Stimulated activated CD4-positive, alpha-beta T cell treated with anti-CD3 and anti-CD28 coated beads, TNF-alpha, amount 100 ng/mL, for 24 hours (primary cell): Measurements from ENCODE around the gene ARMC9.
"Not testable (repeated sequence)": the region's sequence is repeated elsewhere in the genome, so short reads cannot be mapped to it uniquely, and the experiment has no call there.

Experiments
- DNase-seq, 3 experiments: peaks; one replicate each; pipeline ENCODE4 v3.0.0-alpha.2; 2020; ENCODE audit warnings: low read depth in 3 of 3

The ARMC9 gene

GRCh38 chr2:231198291-231199173 lies at the start of gene ARMC9:
ARMC9 (plus strand) TSS chr2:231198631; CDS start chr2:231206239, 7,608 bp downstream.
- DNase-seq: peak; percentile 52 to 73 (median 52)

DNA sequence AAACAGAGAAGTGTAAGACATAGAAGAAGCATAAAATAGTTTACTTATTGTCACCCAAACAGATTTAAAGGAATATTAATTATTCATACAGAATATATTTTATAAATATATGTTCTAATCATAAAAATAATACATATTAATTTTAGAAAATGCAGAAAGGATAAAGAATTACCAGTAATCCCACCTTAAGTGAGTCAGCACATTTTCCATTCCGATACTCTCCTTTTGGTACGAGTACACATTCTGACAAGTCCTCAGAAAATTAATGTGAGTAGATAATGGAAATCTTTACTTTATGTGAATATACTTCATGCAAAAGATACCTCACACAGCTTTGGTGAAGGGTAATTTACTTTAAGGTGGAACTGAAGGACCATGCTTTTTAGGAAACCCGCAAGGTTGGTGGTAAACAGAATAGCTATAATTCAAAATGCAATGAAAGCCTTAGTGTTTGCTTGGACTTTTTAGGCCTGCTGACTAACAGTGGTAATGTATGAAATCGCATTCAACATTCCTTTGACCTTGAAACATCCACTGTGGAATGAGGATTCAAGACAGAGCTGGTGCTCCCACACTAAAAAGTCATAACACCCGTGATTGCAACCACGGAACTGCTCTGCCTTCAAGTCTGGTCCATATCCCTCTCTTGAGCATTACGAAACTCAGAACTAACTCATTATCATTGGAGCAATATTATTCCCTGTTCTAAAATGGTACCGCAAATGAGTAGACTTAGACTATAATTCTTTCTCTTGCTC lies 45.5 kb upstream of the ARMC9 start:
- DNase-seq: no peak

DNA sequence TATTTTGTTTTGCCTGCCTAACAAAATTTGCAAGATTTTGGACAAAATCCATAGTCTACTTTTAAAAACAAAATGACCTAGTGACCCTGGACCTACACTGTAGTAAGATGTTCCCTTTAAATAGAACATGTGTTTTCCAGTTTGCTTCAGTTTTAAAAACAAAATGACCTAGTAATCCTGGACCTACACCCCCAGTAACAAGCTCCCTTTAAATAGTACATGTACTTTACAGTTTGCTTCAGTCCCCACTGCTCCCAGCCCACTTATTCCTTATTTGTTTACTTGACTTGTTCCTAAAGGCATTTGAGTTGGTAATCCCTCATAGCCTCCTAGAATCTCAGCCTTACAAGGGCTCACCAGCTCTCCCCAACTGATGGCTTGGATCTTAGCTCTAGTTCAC lies 39.1 kb upstream of the ARMC9 start:
- no peak for DNase-seq

DNA sequence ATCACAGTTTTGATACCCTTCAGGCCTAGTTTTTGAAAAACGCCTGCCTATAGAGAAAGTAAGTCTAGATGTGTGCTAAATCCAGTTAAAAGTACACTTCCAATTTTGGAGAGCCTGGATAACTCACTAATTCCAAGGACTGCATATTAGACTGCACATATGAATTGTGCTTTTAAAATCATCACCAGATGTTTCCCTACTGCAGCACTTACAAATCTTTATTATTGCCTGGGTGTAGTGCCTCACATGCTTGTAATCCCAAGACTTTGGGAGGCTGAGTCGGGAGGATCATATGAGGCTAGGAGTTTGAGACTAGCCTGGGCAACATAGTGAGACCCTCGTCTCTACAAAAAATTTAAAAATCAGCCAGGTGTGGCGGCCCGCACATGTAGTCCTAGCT lies 37.7 kb upstream of the ARMC9 start:
- no peak for DNase-seq

DNA sequence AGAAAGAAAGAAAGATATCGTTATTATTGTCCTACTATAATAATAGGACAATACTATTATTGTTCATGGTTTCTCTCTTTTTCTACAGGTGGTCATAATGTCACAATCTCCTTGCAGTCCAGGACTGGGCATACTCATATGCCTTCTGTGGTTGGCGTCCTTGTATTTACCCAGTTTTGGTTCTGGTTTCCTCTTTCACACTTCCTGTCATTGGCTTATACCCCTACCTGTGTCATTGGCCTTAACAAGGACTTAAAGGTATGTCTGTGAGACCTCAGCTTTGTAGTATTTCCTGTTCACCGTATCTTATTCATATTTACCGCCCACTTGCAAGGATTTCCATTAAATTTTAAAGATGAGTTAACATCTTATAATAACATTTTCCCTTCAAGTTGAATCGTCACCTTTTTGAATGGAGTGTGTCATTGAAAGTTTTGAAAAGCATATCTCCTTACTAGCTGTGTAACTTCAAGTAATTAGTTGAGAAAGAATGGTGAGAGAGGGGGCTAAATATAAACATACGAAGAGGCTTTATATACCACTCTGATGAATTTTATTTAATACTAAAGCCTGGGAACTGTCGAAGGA lies 37.1 kb upstream of the ARMC9 start:
- DNase-seq: no peak

- no peak for DNase-seq
Measured at GRCh38 chr2:231161877-231162329, 36.5 kb upstream of the ARMC9 start.

- no peak for DNase-seq
Measured at GRCh38 chr2:231163011-231163410, 35.4 kb upstream of the ARMC9 start.

- no peak for DNase-seq
Measured at GRCh38 chr2:231163414-231164095, 34.9 kb upstream of the ARMC9 start.

- DNase-seq: no peak
Measured at GRCh38 chr2:231167745-231168459, 30.5 kb upstream of the ARMC9 start.

GRCh38 chr2:231168460-231169139 lies 29.8 kb upstream of the ARMC9 start:
- DNase-seq: no peak

- no peak for DNase-seq
Measured at GRCh38 chr2:231169488-231169887, 28.9 kb upstream of the ARMC9 start.

- no peak for DNase-seq
Measured at GRCh38 chr2:231170055-231170454, 28.4 kb upstream of the ARMC9 start.

DNA sequence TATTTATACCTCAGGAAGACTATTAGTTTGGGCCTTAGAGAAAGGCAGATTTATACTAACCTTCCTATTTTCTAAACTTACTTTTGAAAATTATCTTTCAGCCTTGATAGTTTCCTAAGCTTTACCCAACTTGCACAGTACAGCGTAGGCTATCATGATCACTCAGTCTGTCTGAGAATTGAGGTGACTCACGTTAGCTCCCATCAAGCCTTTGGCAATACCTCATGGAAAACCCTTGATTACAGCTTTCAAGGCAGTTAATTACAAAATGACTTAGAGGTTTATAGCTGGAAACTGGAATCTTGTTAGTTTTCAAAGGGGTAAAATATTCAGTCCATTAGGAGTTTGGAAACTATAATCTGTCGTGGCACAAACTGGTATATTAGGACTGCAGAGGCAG lies 26.4 kb upstream of the ARMC9 start:
- DNase-seq: no peak

- DNase-seq: no peak
Measured at GRCh38 chr2:231174211-231174651, 24.2 kb upstream of the ARMC9 start.

DNA sequence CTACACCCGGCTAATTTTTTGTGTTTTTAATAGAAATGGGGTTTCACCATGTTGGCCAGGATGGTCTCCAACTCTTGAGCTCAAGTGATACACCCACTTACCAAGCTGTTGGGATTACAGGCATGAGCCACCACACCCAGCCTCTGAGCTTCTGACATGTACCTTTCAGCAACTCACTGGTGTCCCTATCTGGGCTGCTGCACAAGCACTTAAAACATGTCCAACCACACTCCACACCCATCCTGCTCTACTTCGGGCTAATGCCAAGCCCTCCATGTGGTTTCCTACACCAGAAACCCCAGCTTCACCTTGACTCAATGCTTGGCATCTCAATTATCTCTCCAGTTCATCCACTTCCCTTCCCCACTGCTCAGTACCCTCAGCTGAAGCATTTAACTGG lies 22.4 kb upstream of the ARMC9 start:
- no peak for DNase-seq

GRCh38 chr2:231177156-231178025 lies 21.0 kb upstream of the ARMC9 start:
- DNase-seq: no peak

GRCh38 chr2:231178805-231179204 lies 19.6 kb upstream of the ARMC9 start:
- not testable (repeated sequence) for DNase-seq

- DNase-seq: no peak
Measured at GRCh38 chr2:231181860-231182512, 16.4 kb upstream of the ARMC9 start.

DNA sequence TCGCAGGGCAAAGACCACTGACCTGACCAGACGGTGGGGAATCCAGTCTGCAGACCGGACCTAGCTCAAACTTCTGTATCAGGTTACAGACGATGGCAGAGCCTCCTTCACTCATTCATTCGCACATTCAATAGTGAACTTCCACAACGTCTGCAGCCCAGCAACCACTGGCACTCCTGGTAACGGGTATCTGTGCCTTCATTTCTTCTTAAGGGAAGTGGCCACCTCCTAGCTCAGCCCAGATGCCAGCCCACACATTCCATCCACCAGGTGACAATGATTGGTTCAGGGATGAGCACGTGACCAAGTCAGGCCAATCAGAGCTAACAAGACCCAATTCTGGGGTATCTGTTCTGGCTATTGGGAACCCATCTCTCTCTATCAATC lies 15.9 kb upstream of the ARMC9 start:
- DNase-seq: no peak
